GM23338 (cell line): ENCODE measurements around the gene VGLL4. TPM values are rescaled to one million over a fixed set of nuclear protein-coding genes. Genes with fewer than 3 reads are reported as not detected.
A peak's percentile ranks its signal among the peaks of the same experiment; 100 is the strongest.

ENCODE experiments used
- ATAC-seq: fragments of 200-7000 bp; cut with Tn5 transposase; 3 replicates; pipeline ENCODE4 v1.9.1; 2020
- DNase-seq: peaks from one replicate; pipeline ENCODE4 v3.0.0-alpha.2; 2015; ENCODE audit warnings: low spot score
- H2AFZ ChIP-seq: fragments of 200-600 bp; sonication (generic); 2 replicates; pipeline ENCODE4 v1.8.0; 2016; ENCODE audit warnings: antibody characterized with exemption, mild to moderate bottlenecking, moderate library complexity
- H3F3A ChIP-seq: fragments of 200-600 bp; sonication (generic); replicated peaks from 2 replicates; pipeline ENCODE4 v1.8.0; 2017; ENCODE audit warnings: antibody characterized with exemption, mixed run types, low read depth
- H3K27ac ChIP-seq: fragments of 200-600 bp; sonication (generic); 2 replicates; pipeline ENCODE4 v1.6.1; 2016; ENCODE audit warnings: low read depth
- H3K27me3 ChIP-seq: fragments of 200-600 bp; sonication (generic); 2 replicates; pipeline ENCODE4 v1.8.0; 2016; ENCODE audit warnings: mild to moderate bottlenecking, mixed run types, moderate library complexity; ENCODE audit not compliant: insufficient read depth
- H3K36me3 ChIP-seq: fragments of 200-600 bp; sonication (generic); 2 replicates; pipeline ENCODE4 v1.8.0; 2016; ENCODE audit warnings: mild to moderate bottlenecking; ENCODE audit not compliant: insufficient read depth
- H3K4me1 ChIP-seq: fragments of 200-600 bp; sonication (generic); 2 replicates; pipeline ENCODE4 v1.8.0; 2016; ENCODE audit warnings: mild to moderate bottlenecking, moderate library complexity; ENCODE audit not compliant: insufficient read depth
- H3K4me2 ChIP-seq: fragments of 200-600 bp; sonication (generic); 2 replicates; pipeline ENCODE4 v1.7.1; 2017; ENCODE audit warnings: mixed run types
- H3K4me3 ChIP-seq: fragments of 200-600 bp; sonication (generic); 2 replicates; pipeline ENCODE4 v1.6.1; 2016; ENCODE audit warnings: mixed run types
- H3K79me2 ChIP-seq: fragments of 200-600 bp; sonication (generic); replicated peaks from 2 replicates; pipeline ENCODE4 v1.8.0; 2017; ENCODE audit warnings: mild to moderate bottlenecking; ENCODE audit not compliant: insufficient read depth
- H3K9me2 ChIP-seq: fragments of 200-600 bp; sonication (generic); 2 replicates; pipeline ENCODE4 v1.8.0; 2017; ENCODE audit not compliant: insufficient read depth
- H4K20me1 ChIP-seq: fragments of 200-600 bp; sonication (generic); replicated peaks from 2 replicates; pipeline ENCODE4 v1.8.0; 2017; ENCODE audit warnings: mild to moderate bottlenecking; ENCODE audit not compliant: insufficient read depth
- H3K27ac Mint-ChIP-seq: 2 replicates; pipeline ENCODE4 v1.8.0; 2020; ENCODE audit warnings: inconsistent platforms, mild to moderate bottlenecking, moderate library complexity, mixed read lengths
- H3K27me3 Mint-ChIP-seq: 3 replicates; pipeline ENCODE4 v1.8.0; 2022; ENCODE audit warnings: low read depth, mild to moderate bottlenecking, moderate library complexity, mixed read lengths, inconsistent platforms; ENCODE audit not compliant: insufficient read depth, poor library complexity
- H3K36me3 Mint-ChIP-seq: 3 replicates; pipeline ENCODE4 v1.8.0; 2021; ENCODE audit warnings: low read depth, mild to moderate bottlenecking, inconsistent platforms, moderate library complexity, mixed read lengths
- H3K4me1 Mint-ChIP-seq: 3 replicates; pipeline ENCODE4 v1.8.0; 2020; ENCODE audit warnings: mild to moderate bottlenecking, inconsistent platforms, mixed read lengths
- H3K4me3 Mint-ChIP-seq: 3 replicates; pipeline ENCODE4 v1.8.0; 2021; ENCODE audit warnings: moderate library complexity, mild to moderate bottlenecking, inconsistent platforms, mixed read lengths
- H3K9me3 Mint-ChIP-seq: 3 replicates; pipeline ENCODE4 v1.8.0; 2020; ENCODE audit warnings: moderate library complexity, mild to moderate bottlenecking, inconsistent platforms, mixed read lengths
- CREB1 ChIP-seq: fragments of 250-450 bp; sonication (Bioruptor Pico); IDR thresholded peaks from 2 replicates; pipeline ENCODE4 v1.5.0; 2020; ENCODE audit warnings: low read depth, mild to moderate bottlenecking, moderate library complexity
- CTCF ChIP-seq, 2 experiments: fragments of 200-600 bp in 1 of 2; sonication (generic) in 1 of 2; conservative IDR thresholded peaks; 2 replicates each; pipeline versions ENCODE4 v1.5.1 to v1.6.1; 2016 to 2017; ENCODE audit warnings: antibody characterized with exemption in 2 of 2, low read depth in 2 of 2, mild to moderate bottlenecking in 2 of 2, moderate library complexity in 1 of 2
- ETS1 ChIP-seq: IDR thresholded peaks from 2 replicates; pipeline ENCODE4 v1.6.1; 2016; ENCODE audit warnings: antibody characterized with exemption
- EZH2 ChIP-seq: fragments of 200-600 bp; sonication (generic); IDR thresholded peaks from one replicate; pipeline ENCODE4 v1.8.0; 2017; ENCODE audit warnings: antibody characterized with exemption, mild to moderate bottlenecking, low read depth; ENCODE audit not compliant: unreplicated experiment
- EZH2phosphoT487 ChIP-seq: fragments of 200-600 bp; sonication (generic); IDR thresholded peaks from one replicate; pipeline ENCODE4 v1.8.1; 2018; ENCODE audit warnings: antibody characterized with exemption; ENCODE audit not compliant: unreplicated experiment
- JUNB ChIP-seq: IDR thresholded peaks from one replicate; pipeline ENCODE4 v1.6.1; 2016; ENCODE audit warnings: antibody characterized with exemption; ENCODE audit not compliant: unreplicated experiment
- NANOG ChIP-seq: IDR thresholded peaks from 2 replicates; pipeline ENCODE4 v1.6.1; 2016; ENCODE audit warnings: antibody characterized with exemption, borderline replicate concordance
- POLR2AphosphoS5 ChIP-seq: IDR thresholded peaks from 2 replicates; pipeline ENCODE4 v1.6.1; 2016; ENCODE audit warnings: antibody characterized with exemption, low read depth
- REST ChIP-seq: IDR thresholded peaks from one replicate; pipeline ENCODE4 v1.6.1; 2018; ENCODE audit warnings: antibody characterized with exemption; ENCODE audit not compliant: unreplicated experiment
- STAT1 ChIP-seq: IDR thresholded peaks from one replicate; pipeline ENCODE4 v1.6.1; 2016; ENCODE audit warnings: antibody characterized with exemption; ENCODE audit not compliant: unreplicated experiment
- ZNF114 ChIP-seq: fragments of 250-450 bp; sonication (Bioruptor Pico); IDR thresholded peaks from 2 replicates; pipeline ENCODE4 v1.5.0; 2020; ENCODE audit warnings: mild to moderate bottlenecking, moderate library complexity
- ZNF331 ChIP-seq: fragments of 250-450 bp; sonication (Bioruptor Pico); IDR thresholded peaks from 2 replicates; pipeline ENCODE4 v1.5.0; 2020; ENCODE audit warnings: low read depth, mild to moderate bottlenecking, moderate library complexity
- ZNF462 ChIP-seq: fragments of 250-450 bp; sonication (Bioruptor Pico); IDR thresholded peaks from 2 replicates; pipeline ENCODE4 v1.5.0; 2020; ENCODE audit warnings: mild to moderate bottlenecking, moderate library complexity
- polyA plus RNA-seq: library from polyadenylated mRNA; unstranded; fragments of >200 nt; fragmentation: Nextera tagmentation; extraction: Ambion mirVana; gene quantifications from 2 replicates; pipeline ENCODE4 v1.2.1, GENCODE V29; 2016
- total RNA-seq: library from RNA; depleted of rRNA; stranded (reverse); fragments of >200 nt; shearing (Covaris generic); gene quantifications from 2 replicates; pipeline ENCODE4 v1.2.3, GENCODE V29; 2014

The VGLL4 gene
- total and polyA plus RNA-seq, 2 experiments from 2014 or later = 20.8 to 45.9 TPM

GRCh38 chr3:11602239-11602840 is 41.4 kb downstream of the VGLL4 start:
- no peaks in the 10 kb centered on the region for H3F3A ChIP-seq
- no peaks in the 10 kb centered on the region for H3K9me2 ChIP-seq
- peaks cover 11% of the 10 kb centered on the region; the same call in 1 of the 2 replicates for H4K20me1 ChIP-seq
- peak overlapping the region; percentile 44; the same call in 1 of the 2 replicates for H3K4me2 ChIP-seq
- no peak for TF ChIP-seq STAT1
- TF ChIP-seq CTCF (conservative IDR thresholded peaks at IDR 0.05; ENCODE audit: low read depth in 2 of 2) = no peak
- no peak for TF ChIP-seq ZNF462
- TF ChIP-seq ETS1 = no peak
- TF ChIP-seq JUNB = no peak
- no peak for TF ChIP-seq NANOG
- no peak for TF ChIP-seq CREB1 (CRISPR knock-in tag)
- no peak for TF ChIP-seq REST
- TF ChIP-seq ZNF331 (CRISPR knock-in tag) = no peak
- TF ChIP-seq ZNF114 (CRISPR knock-in tag) = no peak
- no peak for TF ChIP-seq EZH2
- TF ChIP-seq EZH2phosphoT487 = no peak
- TF ChIP-seq POLR2AphosphoS5 = no peak
- no peaks in the 10 kb centered on the region; the same call in 1 of the 2 replicates for H3K36me3 ChIP-seq
- H3K27me3 ChIP-seq = no peaks in the 10 kb centered on the region
- H3K36me3 Mint-ChIP-seq = peaks cover 45% of the 10 kb centered on the region
- peaks cover 51% of the 10 kb centered on the region for H3K4me1 ChIP-seq
- peaks cover 76% of the 10 kb centered on the region for H3K79me2 ChIP-seq
- peaks cover 70% of the 10 kb centered on the region for H3K4me1 Mint-ChIP-seq
- DNase-seq (no peak), ATAC-seq (no peak)
- H2AFZ ChIP-seq = no peak overlapping the region
- H3K27me3 Mint-ChIP-seq = peaks cover 8% of the 10 kb centered on the region
- H3K4me3 ChIP-seq = no peak overlapping the region
- H3K9me3 Mint-ChIP-seq = peaks cover 10% of the 10 kb centered on the region; the same call in 1 of the 3 replicates
- peak overlapping the region; percentile 66; the same call in 1 of the 2 replicates for H3K27ac Mint-ChIP-seq
- no peak overlapping the region for H3K27ac ChIP-seq
- 0 out of 3 replicates have a peak overlapping the region, but pooled peaks have one; percentile 29 for H3K4me3 Mint-ChIP-seq
